IPS DF 4.7 (cell line): ENCODE data around the gene FIGNL1.

Experiments used
- DNase-seq: peaks from one replicate; pipeline ENCODE4 v3.0.0-alpha.2; 2013; ENCODE audit warnings: low spot score; ENCODE audit errors: extremely low read depth

The FIGNL1 gene

DNA sequence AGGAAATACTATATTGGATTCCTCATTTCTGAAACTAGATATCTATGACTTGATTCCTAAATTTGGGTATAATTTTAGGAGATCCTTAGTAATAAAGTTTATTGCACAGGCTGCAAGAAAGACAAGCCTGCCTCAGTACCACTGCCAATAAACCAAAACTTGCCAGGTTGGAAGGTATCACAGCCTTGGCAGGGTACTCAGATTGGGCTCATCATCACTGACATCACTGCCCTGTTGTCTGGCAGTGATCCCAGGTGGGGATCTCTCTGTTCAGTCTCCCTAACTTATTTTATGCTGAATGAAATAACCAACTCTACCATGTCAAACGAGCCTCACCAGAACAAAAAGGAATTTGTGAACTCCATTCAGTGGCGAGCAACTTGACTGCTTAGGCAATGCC is 18.8 kb downstream of the FIGNL1 start:
- no peak for DNase-seq

DNA sequence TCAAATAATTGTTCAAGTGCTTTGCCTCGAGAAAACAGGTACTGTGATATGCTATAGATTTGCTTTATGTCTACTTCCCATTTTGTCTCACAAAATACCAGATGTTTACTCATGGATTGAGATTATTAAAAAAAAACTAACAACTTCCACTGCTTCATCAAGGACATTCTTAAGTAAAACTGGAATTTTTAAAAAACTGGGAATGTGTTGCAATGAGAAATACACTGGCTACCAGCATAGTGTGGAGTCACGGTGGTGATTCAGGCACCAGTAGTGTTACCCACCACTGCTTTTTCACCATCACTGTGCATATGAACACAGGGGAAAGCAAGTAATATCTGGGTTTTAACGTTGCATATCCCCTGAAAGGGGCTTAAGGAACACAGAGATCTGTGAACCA is 21.2 kb downstream of the FIGNL1 start:
- DNase-seq: no peak

DNA sequence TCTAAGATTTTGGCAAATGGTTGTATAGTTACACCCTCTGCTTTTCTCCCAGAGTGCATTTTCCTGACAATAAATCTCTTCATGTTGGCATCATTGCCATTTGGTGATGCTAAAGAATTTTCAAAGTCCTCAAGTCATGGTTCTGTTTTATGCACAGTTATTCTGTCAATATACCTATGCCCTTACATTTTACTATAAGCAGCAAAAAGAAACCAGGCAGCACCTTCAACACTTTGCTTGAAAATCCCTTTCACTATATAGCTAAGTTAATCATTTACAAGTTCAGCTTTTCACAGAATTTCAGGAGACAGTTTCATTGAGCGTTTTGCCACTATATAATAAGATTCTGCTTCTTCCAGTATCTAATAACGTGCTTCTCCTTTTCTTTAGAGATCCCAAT is 22.6 kb downstream of the FIGNL1 start:
- no peak for DNase-seq

DNA sequence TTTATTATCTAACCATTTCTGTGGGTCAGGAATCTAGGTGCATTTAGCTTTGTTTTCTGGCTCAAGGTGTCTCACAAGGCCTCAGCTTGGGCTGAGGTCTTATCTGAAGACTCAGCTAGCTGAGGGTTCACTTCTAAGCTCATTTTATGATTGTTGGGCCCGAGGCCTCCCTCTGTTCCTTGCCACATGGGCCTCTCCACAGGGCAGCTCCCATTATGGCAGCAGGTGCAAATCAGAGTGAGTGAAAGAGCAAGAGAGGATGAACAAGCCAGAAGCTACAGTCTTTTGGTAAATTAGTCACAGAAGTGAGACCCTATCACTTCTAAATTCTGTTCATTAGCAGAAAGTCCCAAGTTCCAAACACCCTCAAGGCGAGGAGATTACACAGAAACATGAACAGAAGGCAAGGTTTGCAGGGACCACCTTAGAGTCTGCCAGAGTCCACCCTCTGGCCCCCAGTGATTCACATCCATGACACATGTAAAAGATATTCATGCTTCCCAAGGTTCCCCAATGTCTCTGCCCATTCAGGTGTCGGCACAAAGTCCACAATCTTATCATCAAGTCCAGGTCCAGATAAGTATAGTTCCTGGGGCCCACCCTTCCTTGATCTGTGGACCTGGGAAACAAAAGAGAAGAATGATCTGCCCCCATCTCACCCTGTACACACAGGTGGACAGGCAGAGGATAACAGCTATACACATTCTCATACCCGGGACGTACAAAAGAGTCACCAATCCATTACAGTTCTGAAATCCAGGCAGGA is 23.7 kb downstream of the FIGNL1 start:
- no peak for DNase-seq

DNA sequence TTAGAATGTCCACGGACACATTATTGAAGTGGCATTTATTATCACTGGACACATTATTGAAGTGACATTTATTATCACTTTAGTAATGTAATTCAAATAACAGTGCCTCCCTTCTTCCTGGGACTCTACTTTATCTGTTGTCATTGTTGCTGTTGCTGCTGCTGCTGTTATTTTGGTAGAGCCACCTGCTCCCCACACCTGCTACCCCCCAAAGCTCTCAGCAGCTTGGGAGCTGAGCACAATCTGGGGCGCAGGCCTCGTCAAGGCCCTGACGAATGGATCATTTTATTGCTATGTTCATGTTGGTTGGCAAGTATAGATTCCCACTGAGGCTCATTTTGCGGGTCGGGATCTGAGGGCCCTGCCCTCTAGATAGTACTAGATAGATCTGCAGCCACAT is 24.8 kb downstream of the FIGNL1 start:
- no peak for DNase-seq

DNA sequence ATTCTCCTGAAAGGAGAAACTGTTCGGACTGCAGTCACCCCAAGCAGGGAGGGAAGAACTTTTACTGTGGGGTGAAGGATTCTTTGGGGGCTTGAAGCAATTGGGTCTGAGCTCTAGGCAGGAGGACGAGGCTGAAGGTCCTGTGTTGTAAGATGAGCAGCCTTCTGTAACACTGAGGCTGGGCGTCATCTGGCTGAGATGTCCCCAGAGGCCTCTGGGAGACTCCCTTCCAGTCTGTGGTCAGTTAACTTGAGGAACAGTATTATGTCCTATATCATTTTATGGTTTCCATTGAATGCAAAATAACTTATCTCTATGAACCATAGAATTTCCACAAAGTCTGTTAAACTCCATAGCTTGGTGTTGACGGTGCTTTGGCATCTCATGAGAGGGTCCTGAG is 26.3 kb downstream of the FIGNL1 start:
- no peak for DNase-seq

DNA sequence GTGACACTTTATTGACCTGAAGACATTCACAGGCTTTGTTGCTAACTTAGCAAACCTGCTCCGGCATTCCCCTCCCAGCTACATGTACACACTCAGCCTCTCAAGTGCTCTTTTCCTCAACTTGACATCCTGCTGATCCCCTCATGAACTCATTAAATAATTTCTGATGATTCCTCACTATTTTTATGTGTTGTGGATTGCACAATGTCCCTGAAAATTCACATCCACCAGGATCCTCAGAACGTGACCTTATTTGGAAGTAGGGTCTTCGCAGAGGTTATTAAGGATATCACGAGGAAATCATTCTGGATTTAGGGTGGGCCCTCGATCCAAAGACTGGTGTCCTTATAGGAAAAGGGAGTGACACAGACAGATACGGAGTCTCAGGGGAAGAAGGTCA is 27.3 kb downstream of the FIGNL1 start:
- DNase-seq: no peak

DNA sequence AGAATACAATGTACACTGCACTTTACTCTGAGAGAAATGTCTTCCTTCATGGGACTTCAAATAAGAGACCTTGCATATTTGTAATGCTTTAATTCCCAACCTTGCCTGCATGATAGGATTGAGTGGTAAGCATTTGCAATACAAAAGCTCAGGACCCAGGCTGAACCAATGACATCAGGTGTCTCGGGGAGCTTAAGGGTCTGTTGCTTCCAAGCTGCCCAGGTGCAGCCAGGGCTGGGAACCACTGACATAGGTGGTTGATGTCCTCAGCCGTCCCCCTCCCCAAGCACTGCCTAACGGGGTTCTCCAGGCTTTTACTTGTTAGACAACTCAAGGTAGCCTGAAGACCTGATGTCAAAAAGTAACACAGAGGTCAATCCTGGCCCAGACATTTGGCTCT is 29.1 kb downstream of the FIGNL1 start:
- no peak for DNase-seq

DNA sequence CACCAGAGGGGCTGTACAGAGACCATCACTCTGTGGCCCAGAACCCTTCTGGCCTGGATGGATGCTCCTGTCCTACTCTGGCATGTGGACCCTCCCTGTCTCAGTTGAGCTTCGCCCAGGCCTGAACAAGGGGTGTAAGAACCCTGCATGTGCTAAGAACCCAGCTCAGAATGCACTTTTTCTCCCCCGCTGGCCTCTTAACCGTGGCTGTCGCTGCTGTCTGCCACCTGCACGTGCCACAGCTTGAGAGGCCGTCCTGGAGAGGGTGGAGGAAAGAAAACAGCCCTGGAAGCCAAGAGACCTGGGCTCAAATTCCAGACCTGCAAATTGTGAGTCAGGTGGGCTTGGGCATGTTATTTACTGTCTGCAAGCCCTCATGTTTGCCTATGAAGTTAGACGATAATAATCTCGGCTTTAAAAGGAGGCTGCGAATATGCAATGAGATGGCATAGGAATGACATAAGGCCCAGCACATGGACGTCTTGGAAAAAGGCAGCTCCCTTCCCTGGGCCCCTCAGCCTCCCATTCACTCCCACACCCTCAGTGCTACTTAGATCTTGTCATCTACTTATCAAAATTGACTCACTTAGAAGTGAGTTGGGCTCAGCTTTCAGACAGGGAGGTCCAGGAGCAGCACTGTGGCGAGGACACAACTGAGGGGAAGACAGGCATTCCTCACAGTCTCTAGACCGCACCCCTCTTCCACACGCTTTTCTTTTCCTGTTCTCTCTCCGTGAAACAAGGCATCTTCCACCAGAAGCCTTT is 31.4 kb downstream of the FIGNL1 start:
- no peak for DNase-seq

DNA sequence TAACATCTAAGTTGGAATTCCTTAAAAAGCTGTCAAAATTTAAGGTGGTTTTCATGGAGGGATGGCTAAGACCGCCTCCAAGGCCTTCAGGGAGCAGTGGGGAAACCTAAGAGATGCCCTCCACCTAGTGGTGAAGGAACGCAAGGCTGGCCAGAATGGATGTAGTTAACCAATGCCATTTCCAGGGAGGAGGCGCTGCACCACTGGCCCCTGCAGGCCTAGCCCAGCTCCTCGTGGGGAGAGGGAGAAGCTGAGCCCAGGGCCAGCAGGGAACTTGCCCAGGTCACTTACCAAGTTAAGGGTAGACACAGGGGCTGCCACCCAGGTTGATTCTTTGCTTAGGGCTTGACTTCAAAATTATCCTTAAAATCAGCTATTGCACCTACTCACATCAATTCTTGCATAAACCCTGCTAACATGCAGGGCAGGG is 32.0 kb downstream of the FIGNL1 start:
- DNase-seq: peak; percentile 83

DNA sequence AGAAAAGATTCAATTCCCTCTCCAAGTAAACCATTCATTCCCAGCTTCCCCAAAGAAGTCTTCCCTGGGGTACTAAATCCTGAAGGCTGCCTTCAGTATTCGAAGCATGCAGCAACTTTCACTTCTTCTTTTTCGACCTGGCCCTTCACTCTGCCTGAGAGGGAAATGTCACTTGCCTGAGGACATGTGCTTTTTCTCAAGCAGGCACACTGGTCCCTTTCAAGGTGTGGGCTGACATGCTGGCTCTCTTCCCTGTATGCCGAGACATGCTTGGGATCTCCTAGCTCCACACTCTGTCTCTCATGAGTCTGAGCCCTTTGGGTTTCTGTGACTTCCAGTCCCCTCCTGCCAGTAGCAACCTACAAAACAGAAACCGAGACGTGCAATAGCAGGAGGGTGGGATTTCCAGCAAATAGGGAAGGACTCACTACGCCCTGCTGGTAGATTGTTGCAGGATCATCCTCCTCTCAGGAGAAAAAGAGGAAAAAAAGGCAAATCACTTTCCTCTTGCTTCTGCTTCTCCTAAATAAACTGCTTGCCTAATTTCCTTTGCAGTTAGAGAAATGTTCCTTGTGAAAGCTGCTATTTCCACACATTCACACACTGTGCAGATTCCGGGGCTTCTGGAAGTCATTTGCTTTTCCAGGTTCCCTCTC is 33.5 kb downstream of the FIGNL1 start:
- no peak for DNase-seq

DNA sequence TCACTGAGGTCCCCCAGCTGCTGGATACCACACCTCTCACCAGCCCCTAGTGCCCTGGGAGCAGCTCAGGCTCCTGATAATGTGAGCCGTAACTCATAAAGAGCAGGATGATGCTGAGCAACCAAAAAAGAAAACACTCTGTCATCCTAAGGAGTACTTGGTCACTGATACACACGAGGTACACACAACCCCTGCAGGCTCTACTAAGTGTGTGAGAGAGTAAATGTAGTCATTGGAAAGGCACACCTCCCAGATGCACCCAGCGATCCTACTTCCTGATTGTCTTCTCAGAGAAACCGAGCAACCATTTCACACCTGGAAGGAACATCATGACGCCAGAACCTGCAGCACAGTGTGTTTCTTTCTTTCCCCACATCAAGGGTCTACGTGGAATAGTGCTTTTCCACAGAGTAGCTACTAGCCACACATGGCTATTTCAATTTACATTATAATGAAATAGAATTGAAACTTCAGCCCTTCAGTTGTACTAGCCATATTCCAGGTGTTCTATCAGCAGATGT is 34.2 kb downstream of the FIGNL1 start:
- DNase-seq: no peak

DNA sequence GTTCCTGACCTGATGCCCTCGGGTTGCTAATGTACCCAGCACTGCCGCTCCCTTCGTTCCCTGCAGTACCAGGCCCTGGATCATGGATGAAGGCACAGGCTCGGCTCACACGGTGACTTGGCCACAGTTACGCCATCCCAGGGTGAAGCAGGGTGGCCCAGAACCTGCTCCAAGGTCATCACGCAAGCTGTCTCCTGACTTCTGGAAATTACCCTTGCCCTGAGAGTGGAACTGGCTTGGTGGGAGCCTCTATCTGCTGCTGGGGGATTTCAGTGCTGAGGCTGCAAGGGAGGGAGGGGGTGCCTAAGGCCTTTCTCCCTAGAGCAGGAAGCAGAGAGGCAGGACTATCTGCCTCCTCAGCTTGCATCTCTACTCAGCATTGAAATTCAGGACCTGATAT is 36.6 kb downstream of the FIGNL1 start:
- no peak for DNase-seq

DNA sequence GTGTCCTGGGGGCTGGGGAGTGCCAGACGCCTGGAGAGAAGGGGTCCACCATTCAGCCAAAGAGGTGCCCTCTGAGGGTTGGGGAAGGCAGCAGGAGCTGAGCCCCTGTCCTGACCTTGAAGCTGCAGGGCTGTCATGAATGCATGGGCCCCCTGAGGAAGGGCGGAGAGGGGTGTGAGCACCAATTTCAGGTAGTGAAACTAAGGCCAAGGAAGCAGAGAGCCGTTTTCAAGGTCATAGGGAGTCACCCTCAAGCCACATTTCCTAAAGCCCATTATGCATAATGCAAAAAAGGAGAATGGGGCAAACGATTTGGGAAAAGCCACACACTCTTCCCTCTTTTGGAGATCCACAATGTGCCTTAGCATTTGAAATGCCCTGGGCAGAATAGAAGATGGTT is 37.2 kb downstream of the FIGNL1 start:
- no peak for DNase-seq

DNA sequence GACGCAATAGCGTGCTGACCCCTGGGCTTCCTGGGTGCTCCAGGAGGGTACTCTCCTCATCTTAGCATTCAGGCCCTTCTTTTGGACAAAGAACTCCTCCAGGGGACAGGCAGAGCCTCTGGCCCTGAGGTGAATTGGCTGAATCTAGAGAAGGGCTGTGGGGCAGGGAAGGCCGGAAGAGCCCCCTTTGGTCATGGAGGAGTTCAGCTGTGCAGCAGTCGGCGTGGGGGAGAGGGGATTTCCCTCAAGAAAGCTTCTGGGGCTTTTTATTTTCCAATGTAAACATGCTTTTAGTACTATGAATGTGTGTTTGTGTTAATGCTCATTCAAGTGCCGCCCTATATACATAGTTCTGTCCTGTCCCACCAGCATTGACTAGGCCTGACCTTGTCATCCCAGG is 38.8 kb downstream of the FIGNL1 start:
- DNase-seq: no peak

DNA sequence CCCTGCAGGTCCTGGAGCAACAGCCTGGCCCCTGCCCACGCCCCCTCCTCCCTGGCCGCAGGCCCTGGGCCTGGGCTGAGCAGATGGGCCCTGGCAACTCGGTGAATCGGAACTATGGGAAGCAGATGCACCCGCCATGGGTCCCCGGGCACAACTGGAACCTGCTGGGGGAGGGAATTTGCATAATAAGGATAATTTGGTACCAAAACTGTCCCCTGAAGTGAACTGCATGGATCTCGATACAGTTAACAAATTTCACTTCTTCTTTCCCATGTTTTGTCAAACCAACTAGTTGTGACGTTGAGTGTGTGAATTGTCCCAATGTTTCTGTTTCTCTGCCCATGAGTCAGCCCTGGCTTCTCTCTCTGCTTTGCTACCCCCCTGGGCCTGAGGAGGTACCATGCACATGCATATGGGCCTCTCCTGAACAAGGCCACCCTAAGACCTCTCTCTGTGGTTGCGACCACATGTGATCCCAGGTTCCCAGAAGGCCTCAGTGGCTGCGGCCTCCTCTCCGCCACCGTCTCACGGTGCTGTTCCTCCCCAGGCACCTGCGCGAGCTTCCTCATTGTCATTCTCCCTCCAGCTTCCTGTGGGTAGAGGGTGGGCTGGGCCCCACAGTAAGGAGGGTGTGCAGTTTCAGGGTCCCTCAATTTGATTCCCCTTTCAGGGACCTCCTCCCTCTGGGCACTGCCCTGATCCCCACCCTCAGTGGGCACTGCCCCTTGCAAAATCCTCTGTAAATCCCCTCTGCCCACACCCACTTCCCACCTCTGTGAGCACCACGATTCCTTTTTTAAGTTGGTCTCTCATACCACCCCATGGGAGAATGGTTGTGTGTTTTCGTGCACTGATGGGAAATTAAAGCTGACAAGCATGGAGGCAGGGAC is 40.0 kb downstream of the FIGNL1 start:
- DNase-seq: no peak

DNA sequence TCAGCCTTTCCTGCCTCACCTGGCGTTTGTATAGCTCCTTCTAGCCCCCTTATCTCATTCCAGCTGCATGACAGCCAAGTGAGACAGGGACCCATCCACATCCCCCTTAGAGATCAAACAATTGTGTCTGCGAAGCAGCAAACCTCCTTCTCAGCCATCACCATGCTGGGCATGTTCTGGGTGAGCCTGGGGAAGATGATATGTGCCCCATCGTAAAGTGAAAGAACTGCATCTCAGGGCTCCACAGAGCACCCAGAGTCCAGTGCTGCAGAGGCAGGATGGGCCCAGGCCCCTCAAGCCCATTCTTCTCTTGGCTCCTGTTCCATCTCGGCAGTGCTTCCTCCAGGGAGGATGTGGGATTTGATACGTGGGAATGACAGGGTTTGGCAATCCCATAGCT is 43.2 kb downstream of the FIGNL1 start:
- DNase-seq: no peak

DNA sequence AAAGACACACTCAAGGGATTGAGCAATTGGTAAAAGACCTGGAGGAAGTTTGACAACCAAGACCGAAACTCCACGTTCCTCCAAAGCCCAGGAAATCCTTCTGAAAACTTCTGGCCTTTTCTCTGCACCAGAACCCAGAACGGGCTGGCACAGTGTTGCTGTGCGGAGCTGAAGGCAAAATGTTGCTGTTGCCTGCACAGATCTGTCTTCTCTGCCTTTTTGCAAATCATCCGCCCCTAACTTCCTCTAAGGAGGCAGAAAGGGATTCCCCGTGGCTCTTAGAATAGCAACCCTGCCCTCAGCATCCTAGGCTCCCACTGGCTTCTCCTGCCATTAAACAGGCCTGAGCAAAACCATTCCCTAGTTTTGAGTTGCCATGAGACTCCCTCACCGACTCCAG is 44.9 kb downstream of the FIGNL1 start:
- DNase-seq: no peak

DNA sequence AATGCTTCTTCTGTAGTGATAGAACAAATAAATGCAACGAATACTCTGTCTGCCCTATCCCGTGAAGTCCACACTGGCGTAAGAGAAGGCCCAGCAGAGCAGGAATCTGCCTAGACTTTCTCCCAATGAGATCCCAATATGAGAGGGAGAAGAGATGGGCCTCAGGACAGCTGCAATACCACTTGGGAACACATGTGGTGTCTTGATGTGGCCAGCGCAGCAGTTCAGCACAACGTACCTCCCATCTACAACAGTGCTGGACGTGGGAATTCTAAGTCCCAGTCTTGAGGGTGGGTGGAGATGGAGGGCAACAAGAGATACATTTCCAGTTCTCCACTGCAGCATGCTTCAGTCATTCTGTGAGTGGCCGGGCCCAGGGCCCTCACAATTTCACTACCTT is 45.8 kb downstream of the FIGNL1 start:
- DNase-seq: no peak

DNA sequence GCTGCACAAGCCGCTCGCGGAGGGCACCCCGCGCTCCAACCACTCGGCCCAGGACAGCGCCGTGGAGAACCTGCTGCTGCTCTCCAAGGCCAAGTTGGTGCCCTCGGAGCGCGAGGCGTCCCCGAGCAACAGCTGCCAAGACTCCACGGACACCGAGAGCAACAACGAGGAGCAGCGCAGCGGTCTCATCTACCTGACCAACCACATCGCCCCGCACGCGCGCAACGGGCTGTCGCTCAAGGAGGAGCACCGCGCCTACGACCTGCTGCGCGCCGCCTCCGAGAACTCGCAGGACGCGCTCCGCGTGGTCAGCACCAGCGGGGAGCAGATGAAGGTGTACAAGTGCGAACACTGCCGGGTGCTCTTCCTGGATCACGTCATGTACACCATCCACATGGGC is 50.0 kb downstream of the FIGNL1 start:
- DNase-seq: no peak

DNA sequence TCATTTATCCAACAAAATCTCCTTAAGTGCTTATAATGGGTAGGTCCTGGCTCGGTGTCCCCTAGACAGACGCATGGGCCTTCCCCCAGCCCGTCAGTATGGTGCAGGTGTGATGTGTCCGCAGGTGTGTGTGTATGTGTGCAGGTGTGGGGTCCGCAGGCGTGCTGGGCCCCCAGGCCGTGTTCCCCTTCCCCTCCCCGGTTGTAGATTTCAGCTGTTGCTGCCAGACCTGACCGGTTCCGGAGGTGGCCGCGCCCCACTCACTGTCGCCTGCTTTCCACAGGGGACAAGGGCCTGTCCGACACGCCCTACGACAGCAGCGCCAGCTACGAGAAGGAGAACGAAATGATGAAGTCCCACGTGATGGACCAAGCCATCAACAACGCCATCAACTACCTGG is 50.5 kb downstream of the FIGNL1 start:
- no peak for DNase-seq
